AML-193 (cell line): ENCODE data around the gene DNAAF8.

ENCODE experiments used
- DNase-seq, 2 experiments: peaks; one replicate each; lab custom pipeline; 2025; lab: John Stamatoyannopoulos, UW

The DNAAF8 gene

GRCh38 chr16:4734063-4734729 is at the start of gene DNAAF8, which contains the start of gene ANKS3:
Gene DNAAF8, plus strand, starts transcription at chr16:4734537. Its CDS starts 1,978 bp downstream, at chr16:4736515.
Gene ANKS3, minus strand, starts transcription at chr16:4734271. Its CDS starts 4,122 bp downstream, at chr16:4730149.
- DNase-seq = peak; percentile 84 to 88

- DNase-seq = no peak
Observed at GRCh38 chr16:4684763-4685162, 49.6 kb upstream of the DNAAF8 start.

GRCh38 chr16:4685292-4685691 is 49.0 kb upstream of the DNAAF8 start:
- DNase-seq = no peak

GRCh38 chr16:4685776-4686496 is 48.4 kb upstream of the DNAAF8 start:
- DNase-seq = no peak

- DNase-seq = no peak
Observed at GRCh38 chr16:4686497-4687210, 47.7 kb upstream of the DNAAF8 start.

- DNase-seq = no peak
Observed at GRCh38 chr16:4687416-4687815, 46.9 kb upstream of the DNAAF8 start.

GRCh38 chr16:4687946-4688673 is 46.2 kb upstream of the DNAAF8 start:
- no peak for DNase-seq

GRCh38 chr16:4688674-4689045 is 45.7 kb upstream of the DNAAF8 start:
- DNase-seq = no peak

GRCh38 chr16:4689091-4689671 is 45.2 kb upstream of the DNAAF8 start:
- DNase-seq = no peak

GRCh38 chr16:4689864-4690704 is 44.3 kb upstream of the DNAAF8 start:
- no peak for DNase-seq

GRCh38 chr16:4690946-4691665 is 43.2 kb upstream of the DNAAF8 start:
- no peak for DNase-seq

GRCh38 chr16:4691666-4692412 is 42.5 kb upstream of the DNAAF8 start:
- DNase-seq = no peak

GRCh38 chr16:4692460-4693295 is 41.7 kb upstream of the DNAAF8 start:
- peak; percentile 9 to 29 for DNase-seq

GRCh38 chr16:4693296-4693955 is 40.9 kb upstream of the DNAAF8 start, which contains the start of gene NUDT16L1:
Gene NUDT16L1, plus strand, starts transcription at chr16:4693562. Its CDS starts 165 bp downstream, at chr16:4693727.
- peak; percentile 92 to 94 for DNase-seq

GRCh38 chr16:4693956-4694641 is 40.2 kb upstream of the DNAAF8 start:
- DNase-seq = no peak

- DNase-seq = no peak
Observed at GRCh38 chr16:4694642-4695451, 39.5 kb upstream of the DNAAF8 start.
